Lower leg skin (tissue), 3 donors: ENCODE data around the gene ERH.

Experiments
- POLR2A ChIP-seq, 2 donors: fragments of 450-650 bp; IDR thresholded peaks; one replicate each; pipeline ENCODE4 v1.6.1; 2016 to 2017; ENCODE audit warnings: antibody characterized with exemption in 2 of 2, mild to moderate bottlenecking in 1 of 2, moderate library complexity in 1 of 2
- TF ChIP-seq, protein P1 (sequence below), 3 donors: fragments of 450-650 bp; IDR thresholded peaks; one replicate each; pipeline ENCODE4 v1.5.1; 2016; ENCODE audit warnings: antibody characterized with exemption in 3 of 3, mild to moderate bottlenecking in 3 of 3, moderate library complexity in 2 of 3

DNA sequence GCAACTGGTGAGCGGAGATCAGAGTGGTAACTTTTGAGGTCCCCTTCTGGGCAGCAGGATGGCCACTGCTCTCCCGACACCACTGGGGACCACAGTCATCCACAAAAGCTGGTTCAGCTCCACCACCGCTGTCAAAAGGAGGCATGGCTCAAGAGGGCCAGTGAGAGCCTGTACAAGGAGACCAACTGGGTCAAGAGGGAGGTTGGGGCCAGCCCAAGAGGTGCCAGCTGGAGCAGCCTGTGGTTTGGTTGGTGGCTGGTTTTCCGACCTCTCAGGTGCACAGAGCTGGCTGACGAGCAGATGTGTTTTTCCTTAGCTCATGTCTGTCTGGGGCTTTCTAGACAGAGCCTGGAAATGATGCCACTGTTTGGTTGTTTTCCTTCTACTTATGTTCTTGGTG, 60.1 kb downstream of the ERH start:
- TF ChIP-seq, protein P1, sequence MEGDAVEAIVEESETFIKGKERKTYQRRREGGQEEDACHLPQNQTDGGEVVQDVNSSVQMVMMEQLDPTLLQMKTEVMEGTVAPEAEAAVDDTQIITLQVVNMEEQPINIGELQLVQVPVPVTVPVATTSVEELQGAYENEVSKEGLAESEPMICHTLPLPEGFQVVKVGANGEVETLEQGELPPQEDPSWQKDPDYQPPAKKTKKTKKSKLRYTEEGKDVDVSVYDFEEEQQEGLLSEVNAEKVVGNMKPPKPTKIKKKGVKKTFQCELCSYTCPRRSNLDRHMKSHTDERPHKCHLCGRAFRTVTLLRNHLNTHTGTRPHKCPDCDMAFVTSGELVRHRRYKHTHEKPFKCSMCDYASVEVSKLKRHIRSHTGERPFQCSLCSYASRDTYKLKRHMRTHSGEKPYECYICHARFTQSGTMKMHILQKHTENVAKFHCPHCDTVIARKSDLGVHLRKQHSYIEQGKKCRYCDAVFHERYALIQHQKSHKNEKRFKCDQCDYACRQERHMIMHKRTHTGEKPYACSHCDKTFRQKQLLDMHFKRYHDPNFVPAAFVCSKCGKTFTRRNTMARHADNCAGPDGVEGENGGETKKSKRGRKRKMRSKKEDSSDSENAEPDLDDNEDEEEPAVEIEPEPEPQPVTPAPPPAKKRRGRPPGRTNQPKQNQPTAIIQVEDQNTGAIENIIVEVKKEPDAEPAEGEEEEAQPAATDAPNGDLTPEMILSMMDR (IDR thresholded peaks at IDR 0.05), result no peak
- no peak for TF ChIP-seq POLR2A (IDR thresholded peaks at IDR 0.05)
